Adrenal gland (tissue), 5 donors: ENCODE data around the gene CDK16.

Source experiments
- POLR2A ChIP-seq, 2 donors: fragments of 450-650 bp; IDR thresholded peaks; one replicate each; pipeline ENCODE4 v1.6.1; 2017; ENCODE audit warnings: antibody characterized with exemption in 2 of 2, mild to moderate bottlenecking in 2 of 2, moderate library complexity in 1 of 2
- TF ChIP-seq, protein P1 (sequence below), 6 experiments: fragments of 450-650 bp in 4 of 6; fragments of 200-600 bp in 2 of 6; sonication (generic) in 1 of 6; IDR thresholded peaks; 1 replicate in 5 of 6; 2 replicates in 1 of 6; pipeline versions ENCODE4 v1.5.1 to v1.8.0; 2016 to 2021; ENCODE audit warnings: antibody characterized with exemption in 6 of 6, mild to moderate bottlenecking in 2 of 6, moderate library complexity in 1 of 6
- donor health status: DM: no; HTN: no; CAD: no.

DNA sequence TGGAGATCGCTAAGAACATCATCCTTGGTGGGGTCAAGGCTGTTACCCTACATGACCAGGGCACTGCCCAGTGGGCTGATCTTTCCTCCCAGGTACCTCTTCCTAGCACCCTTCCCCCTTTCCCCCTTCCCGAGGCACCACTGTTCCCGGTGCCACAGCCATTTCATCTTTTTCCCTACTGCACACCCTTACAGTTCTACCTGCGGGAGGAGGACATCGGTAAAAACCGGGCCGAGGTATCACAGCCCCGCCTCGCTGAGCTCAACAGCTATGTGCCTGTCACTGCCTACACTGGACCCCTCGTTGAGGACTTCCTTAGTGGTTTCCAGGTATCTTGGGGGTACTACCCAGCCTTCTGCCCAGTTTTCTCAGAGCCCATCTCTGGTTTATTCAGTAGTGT is 19.2 kb upstream of the CDK16 start:
- TF ChIP-seq, protein P1, sequence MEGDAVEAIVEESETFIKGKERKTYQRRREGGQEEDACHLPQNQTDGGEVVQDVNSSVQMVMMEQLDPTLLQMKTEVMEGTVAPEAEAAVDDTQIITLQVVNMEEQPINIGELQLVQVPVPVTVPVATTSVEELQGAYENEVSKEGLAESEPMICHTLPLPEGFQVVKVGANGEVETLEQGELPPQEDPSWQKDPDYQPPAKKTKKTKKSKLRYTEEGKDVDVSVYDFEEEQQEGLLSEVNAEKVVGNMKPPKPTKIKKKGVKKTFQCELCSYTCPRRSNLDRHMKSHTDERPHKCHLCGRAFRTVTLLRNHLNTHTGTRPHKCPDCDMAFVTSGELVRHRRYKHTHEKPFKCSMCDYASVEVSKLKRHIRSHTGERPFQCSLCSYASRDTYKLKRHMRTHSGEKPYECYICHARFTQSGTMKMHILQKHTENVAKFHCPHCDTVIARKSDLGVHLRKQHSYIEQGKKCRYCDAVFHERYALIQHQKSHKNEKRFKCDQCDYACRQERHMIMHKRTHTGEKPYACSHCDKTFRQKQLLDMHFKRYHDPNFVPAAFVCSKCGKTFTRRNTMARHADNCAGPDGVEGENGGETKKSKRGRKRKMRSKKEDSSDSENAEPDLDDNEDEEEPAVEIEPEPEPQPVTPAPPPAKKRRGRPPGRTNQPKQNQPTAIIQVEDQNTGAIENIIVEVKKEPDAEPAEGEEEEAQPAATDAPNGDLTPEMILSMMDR (IDR thresholded peaks at IDR 0.05): no peak
- TF ChIP-seq POLR2A (IDR thresholded peaks at IDR 0.05): no peak
